Nephron (organoid): ENCODE data around the gene PPME1.

ENCODE experiments used
- H3K27ac Mint-ChIP-seq, 3 experiments: 2 replicates each; pipeline ENCODE4 v1.8.0; 2020; ENCODE audit warnings: mixed read lengths in 3 of 3, mild to moderate bottlenecking in 2 of 3, moderate library complexity in 1 of 3
- H3K27me3 Mint-ChIP-seq: 2 replicates; pipeline ENCODE4 v1.8.0; 2021; ENCODE audit warnings: low read depth, mild to moderate bottlenecking, moderate library complexity, mixed read lengths
- H3K36me3 Mint-ChIP-seq: 2 replicates; pipeline ENCODE4 v1.8.0; 2020; ENCODE audit warnings: low read depth, mixed read lengths
- H3K4me1 Mint-ChIP-seq: 2 replicates; pipeline ENCODE4 v1.8.0; 2020; ENCODE audit warnings: mixed read lengths
- H3K4me3 Mint-ChIP-seq, 3 experiments: 2 replicates each; pipeline ENCODE4 v1.8.0; 2020; ENCODE audit warnings: mild to moderate bottlenecking in 3 of 3, mixed read lengths in 3 of 3, moderate library complexity in 2 of 3
- H3K9me3 Mint-ChIP-seq: 2 replicates; pipeline ENCODE4 v1.8.0; 2020; ENCODE audit warnings: mixed read lengths
- TF ChIP-seq, protein P1 (sequence below), 3 experiments: fragments of 200-600 bp; sonication (generic); IDR thresholded peaks; one replicate each; pipeline ENCODE4 v1.5.0; 2021; ENCODE audit warnings: antibody characterized with exemption in 3 of 3; ENCODE audit not compliant: unreplicated experiment in 3 of 3

Gene PPME1

DNA sequence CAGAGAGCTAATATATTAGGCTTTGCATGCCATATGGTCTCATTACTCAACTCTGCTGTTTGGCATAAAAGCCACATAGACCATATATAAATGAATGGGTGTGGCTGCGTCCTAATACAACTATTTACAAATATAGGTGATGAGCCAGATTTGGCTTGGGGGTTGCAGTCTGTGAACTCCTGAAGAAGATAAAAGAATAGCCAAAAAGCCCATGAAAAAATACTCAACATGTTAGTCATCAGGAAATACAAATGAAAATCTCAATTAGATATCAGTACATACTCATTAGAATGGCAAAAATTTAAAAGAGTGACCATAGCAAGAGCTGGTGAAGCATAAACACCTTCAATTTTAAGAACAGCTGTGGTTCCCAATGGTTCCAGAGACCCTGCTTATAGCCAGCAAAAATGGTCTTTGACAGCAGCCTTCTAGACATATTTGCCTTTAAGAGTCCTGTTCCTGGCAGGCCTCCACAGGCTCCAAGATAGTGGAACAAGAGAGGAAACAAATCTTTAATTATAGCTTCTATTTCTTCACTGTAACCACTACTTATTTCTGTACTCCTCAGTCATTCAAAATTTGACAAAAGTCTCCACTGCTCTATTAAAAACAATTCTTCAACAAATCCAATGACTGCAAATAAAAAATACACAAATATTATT is 16.3 kb upstream of the PPME1 start:
- TF ChIP-seq, protein P1, sequence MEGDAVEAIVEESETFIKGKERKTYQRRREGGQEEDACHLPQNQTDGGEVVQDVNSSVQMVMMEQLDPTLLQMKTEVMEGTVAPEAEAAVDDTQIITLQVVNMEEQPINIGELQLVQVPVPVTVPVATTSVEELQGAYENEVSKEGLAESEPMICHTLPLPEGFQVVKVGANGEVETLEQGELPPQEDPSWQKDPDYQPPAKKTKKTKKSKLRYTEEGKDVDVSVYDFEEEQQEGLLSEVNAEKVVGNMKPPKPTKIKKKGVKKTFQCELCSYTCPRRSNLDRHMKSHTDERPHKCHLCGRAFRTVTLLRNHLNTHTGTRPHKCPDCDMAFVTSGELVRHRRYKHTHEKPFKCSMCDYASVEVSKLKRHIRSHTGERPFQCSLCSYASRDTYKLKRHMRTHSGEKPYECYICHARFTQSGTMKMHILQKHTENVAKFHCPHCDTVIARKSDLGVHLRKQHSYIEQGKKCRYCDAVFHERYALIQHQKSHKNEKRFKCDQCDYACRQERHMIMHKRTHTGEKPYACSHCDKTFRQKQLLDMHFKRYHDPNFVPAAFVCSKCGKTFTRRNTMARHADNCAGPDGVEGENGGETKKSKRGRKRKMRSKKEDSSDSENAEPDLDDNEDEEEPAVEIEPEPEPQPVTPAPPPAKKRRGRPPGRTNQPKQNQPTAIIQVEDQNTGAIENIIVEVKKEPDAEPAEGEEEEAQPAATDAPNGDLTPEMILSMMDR (IDR thresholded peaks at IDR 0.05; ENCODE audit: unreplicated experiment in 3 of 3) = no peak
- Mint-ChIP-seq H3K4me1 (peaks cover 6% of the 10 kb centered on the region), H3K36me3 (peaks cover 56% of the 10 kb centered on the region), H3K27ac (peak overlapping the region in 1 of 3 experiments; percentile 24), H3K9me3 (peaks cover 10% of the 10 kb centered on the region), H3K4me3 (no peak overlapping the region), H3K27me3 (no peaks in the 10 kb centered on the region)

- Mint-ChIP-seq H3K4me3 (no peak overlapping the region), H3K9me3 (peaks cover 10% of the 10 kb centered on the region), H3K4me1 (peaks cover 6% of the 10 kb centered on the region), H3K27ac (no peak overlapping the region), H3K27me3 (no peaks in the 10 kb centered on the region), H3K36me3 (peaks cover 62% of the 10 kb centered on the region)
- TF ChIP-seq, protein P1 (IDR thresholded peaks at IDR 0.05; ENCODE audit: unreplicated experiment in 3 of 3) = no peak
These were observed 13.9 kb upstream of the PPME1 start for GRCh38 chr11:74157169-74157568.

DNA sequence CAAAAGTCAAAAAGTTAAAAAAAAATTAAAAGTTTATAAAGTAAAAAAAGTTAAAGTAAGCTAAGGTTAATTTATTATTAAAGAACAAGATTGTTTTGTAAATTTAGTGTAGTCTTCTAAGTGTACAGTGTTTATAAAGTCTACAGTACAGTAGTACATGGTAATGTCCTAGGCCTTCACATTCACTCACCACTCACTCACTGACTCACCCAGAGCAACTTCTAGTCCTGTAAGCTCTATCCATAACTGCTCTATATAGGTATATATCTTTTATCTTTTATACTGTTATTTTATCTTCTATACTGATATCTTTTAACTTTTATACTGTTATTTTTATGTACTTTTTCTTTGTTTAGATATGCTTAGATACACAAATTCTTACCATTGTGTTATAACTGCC is 11.4 kb upstream of the PPME1 start:
- Mint-ChIP-seq H3K9me3 (no peaks in the 10 kb centered on the region), H3K36me3 (peaks cover 51% of the 10 kb centered on the region), H3K4me1 (peaks cover 23% of the 10 kb centered on the region), H3K27me3 (no peaks in the 10 kb centered on the region), H3K4me3 (no peak overlapping the region), H3K27ac (no peak overlapping the region)
- TF ChIP-seq, protein P1 (IDR thresholded peaks at IDR 0.05; ENCODE audit: unreplicated experiment in 3 of 3) = no peak

GRCh38 chr11:74162681-74163467 is 8.2 kb upstream of the PPME1 start:
- peaks cover 17% of the 10 kb centered on the region for H3K4me1 Mint-ChIP-seq
- H3K27me3 Mint-ChIP-seq = no peaks in the 10 kb centered on the region
- peak overlapping the region; percentile 54 to 71 (median 65) for H3K27ac Mint-ChIP-seq
- TF ChIP-seq, protein P1 (IDR thresholded peaks at IDR 0.05; ENCODE audit: unreplicated experiment in 3 of 3) = no peak
- peak overlapping the region in 2 of 3 experiments; percentile 35 to 53 for H3K4me3 Mint-ChIP-seq
- H3K36me3 Mint-ChIP-seq = peaks cover 45% of the 10 kb centered on the region
- no peaks in the 10 kb centered on the region for H3K9me3 Mint-ChIP-seq

DNA sequence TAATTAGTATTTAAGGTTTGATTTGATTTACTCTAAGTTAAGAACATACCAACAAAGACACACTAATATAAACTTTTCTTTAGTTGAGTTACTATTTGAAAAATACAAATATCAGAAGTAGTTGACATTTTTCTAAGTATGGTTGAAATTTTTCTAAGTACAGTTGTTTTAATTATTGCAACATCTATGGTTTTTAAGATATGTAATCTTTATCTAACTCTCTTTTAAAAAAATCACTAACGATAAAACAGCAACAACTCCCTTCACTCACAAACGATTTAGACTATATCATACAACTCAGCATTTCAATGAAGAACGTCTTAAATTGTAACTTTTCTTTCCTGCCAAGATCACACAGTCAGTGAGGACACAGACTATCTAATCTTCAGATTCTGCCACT is 2.3 kb upstream of the PPME1 start:
- no peaks in the 10 kb centered on the region for H3K9me3 Mint-ChIP-seq
- TF ChIP-seq, protein P1 (IDR thresholded peaks at IDR 0.05; ENCODE audit: unreplicated experiment in 3 of 3) = no peak
- peak overlapping the region; percentile 59 to 71 (median 60) for H3K4me3 Mint-ChIP-seq
- H3K27ac Mint-ChIP-seq = no peak overlapping the region
- H3K27me3 Mint-ChIP-seq = no peaks in the 10 kb centered on the region
- peaks cover 12% of the 10 kb centered on the region for H3K36me3 Mint-ChIP-seq
- H3K4me1 Mint-ChIP-seq = peaks cover 4% of the 10 kb centered on the region
